GM18868 (cell line): ENCODE data around the gene LDHB.
"Not testable (repeated sequence)": the region's sequence is repeated elsewhere in the genome, so short reads cannot be mapped to it uniquely, and the experiment has no call there.

Experiments used
- ATAC-seq: cut with Tn5 transposase; IDR thresholded peaks from one replicate; pipeline ENCODE4 v1.9.1; 2021; ENCODE audit warnings: mild to moderate bottlenecking, moderate library complexity; ENCODE audit not compliant: unreplicated experiment

LDHB gene

DNA sequence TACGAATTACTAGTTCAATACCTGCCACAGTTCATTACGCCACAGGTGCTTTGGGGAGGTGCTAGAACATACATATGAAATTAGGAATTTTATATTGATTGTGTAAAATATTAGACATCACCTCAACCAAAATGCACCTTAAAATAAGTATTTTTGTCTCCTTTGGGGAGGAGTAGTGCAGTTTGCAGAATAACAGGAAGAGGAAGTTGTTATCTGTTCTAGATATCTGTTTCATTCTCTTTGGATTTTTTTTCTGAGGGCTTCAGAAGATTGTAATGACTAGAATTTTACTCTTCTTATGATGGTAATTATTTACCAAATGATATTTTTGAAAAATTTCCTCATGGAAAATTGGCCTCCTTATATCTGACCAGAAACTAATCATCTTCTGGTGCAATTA is 43.1 kb downstream of the LDHB start:
- ATAC-seq: no peak

DNA sequence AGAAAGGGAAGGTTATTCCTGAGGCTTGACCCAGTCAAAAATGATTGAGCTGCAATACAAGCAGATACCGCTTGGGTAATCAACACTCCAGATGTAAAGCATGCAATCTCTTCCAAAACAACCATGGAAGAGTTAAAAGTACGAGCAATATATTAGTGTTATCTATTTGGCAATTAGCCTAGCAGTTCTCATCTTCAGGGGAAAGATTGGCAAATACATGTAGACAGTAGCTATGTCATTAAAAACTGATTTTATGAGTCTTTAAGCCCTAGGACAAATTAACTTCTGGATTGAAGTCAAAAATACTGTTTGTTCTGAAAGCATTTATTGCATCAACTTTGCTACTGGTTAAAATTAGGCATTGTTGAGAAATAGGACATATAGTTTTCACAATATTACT is 43.7 kb downstream of the LDHB start:
- ATAC-seq: no peak

DNA sequence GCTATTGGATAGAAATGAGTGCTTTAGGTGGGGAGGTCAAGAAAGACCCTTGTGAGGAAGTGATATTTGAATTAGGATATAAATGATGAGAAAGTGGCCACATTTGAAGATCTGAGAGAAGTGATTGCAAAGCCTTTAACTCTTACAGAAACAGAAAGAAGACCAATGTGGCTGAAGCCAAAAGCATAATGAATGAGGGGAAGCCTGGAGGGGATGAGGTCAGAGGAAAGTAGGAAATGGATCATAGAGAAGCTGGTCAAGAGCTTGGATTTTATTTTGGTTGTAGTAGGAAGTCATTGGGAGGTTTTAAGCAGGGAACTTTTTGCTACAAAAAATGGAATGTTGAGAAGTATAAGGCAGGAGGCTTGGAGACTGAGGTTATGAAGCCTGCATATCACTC is 49.4 kb downstream of the LDHB start:
- no peak for ATAC-seq

DNA sequence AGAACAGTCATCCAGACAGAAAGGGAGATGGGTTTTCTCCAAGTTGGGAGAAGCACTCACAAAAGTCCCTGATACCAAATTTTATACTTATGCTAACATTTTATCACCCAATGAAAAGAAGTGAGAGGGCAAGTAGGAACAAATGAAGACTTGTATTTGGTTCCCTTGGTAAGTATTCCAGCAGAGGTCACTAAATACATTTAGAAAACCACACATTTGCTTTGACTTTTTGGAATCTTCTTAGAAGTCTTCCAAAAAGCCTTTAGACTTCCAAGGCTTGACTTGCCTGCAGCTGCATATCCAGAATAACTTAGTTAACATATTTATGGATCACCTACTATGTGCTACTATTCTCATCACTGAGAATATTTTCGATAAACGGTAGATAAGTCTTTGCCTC is 49.9 kb downstream of the LDHB start:
- ATAC-seq: no peak

DNA sequence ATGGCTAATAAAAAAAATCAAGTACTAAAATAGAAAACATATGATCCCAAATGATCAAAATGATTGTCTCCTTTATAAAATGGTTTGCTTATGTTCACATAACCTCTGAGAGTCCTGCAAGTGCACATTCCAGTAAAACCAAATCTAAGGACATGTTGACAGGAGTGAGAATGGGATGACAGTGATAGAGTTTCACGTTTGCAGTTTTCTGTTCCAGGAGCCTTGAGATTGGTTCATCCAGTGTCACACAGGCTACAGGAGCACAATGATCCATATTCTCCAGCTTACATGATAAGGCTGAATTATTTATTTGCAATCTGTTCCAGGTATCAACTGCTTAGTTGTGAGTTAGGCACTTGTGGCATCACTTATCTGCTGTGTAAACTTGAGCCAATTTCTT is 51.5 kb downstream of the LDHB start:
- ATAC-seq: no peak

DNA sequence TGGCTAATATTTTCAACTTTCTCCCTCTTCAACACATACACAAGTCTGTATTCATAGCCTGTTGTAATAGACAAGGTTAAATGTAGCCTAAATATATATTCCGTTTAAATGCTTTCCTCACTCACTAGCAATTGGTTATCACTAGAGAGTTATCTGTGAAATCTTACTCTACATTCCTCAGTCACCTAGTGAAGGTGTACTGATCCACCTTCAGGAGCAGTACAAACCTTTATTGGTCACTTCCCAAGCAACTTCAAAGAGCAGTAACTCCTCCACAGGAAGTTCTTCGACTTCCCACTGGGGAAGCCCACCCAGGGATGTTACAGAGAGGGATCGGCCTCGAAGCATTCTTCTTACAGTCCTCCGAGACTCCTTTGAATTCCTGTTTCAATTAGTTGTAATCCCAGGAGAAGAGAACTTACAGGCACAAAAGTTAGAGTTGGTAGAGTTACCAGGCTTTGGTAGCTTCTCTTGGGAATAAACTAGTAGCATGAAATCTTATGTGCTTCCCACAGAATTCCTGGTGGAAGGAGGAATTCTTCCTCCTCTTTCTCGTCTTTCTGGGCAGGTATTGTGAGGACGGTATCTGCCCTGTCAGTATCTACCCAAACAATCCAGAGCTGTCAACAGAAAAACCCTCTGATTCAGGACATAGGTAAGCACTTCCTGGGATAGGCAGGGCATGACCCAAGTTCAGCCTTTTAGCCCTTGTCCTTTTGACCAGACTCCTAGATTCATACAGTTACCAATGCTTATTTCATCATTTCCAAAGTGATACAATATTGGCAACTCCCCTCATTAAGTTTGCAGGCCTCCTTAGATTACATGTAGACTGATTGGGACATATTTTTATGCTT is 53.2 kb downstream of the LDHB start, which contains the start of gene GYS2:
TSS of gene GYS2 (minus strand) at position 603 of the 857 bp plus-strand sequence. CDS start at position 348, 255 bp downstream.
- no peak for ATAC-seq

DNA sequence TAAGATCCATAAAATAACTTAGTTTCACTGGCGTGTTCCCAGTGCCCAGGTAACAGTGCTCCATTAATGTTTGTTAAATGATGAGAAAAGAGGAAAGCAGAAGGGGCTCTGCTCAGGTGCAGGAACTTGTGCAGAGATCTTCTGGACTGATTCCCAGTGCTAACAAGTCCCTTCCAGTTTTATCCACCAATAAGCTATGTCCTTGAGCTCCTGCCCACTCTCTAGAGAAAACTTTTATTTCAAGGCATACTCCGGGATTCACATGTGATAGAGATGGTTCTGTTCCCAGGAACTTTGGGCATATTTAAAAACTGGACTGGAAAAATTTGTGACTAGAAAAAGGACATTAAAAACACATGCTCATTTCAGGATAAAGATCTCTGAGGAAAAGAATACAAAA is 54.9 kb downstream of the LDHB start:
- ATAC-seq: no peak

DNA sequence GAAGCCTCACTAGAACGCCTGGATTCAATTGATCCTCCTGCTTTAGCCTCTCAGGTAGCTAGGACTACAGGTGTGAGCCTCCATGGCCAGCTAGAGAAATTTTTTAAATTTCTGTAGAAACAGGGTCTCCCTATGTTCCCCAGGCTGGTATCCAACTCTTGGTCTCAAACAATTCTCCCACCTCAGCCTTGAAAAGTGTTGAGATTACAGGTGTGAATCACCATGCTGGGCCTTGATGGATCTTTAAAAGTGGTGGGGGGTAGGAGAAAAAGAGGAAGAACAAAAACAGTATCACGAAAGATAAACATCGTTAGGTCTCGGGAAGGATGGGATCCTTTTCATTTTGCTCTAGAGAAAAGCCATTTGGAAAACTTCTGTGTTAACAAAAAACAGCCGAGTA is 57.4 kb downstream of the LDHB start:
- no peak for ATAC-seq

DNA sequence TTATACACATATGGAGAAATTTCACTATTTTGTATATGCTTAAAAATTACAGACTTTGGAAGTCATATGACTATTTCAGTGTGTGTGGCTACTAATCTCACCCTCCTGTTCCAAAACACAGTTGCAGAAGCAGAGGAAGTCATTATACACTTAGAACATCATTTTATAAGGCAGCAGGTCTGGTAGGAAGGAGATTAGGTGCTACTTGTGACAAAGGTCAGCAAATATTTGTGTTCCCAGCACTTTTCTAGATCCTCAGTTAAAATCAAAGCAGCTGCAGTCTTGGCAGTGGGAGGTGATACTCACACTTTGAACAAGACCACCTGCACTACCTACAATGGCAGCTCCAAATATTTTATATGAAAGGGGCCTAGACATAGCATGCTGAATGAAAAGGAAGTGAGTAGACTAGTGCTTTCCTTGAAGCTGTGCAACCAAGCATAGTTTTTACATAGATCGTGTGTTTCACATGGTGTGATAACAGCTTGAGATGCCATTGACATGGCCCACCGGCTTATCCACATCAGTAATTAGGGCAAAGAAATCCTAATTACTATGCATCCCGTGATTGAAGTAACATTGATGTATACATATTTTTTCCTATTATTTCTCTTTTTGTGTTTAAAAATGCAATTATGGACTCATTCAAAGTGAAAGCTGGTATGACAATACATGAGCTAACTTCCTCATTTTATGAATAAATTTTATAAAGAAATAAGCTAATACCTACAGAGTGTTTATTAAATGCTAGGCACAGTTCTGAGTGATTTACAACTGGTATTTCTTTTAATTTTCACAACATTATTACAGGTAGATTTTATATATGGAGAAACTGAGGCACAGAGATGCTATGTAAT is 58.3 kb downstream of the LDHB start:
- ATAC-seq: peak; percentile 87

DNA sequence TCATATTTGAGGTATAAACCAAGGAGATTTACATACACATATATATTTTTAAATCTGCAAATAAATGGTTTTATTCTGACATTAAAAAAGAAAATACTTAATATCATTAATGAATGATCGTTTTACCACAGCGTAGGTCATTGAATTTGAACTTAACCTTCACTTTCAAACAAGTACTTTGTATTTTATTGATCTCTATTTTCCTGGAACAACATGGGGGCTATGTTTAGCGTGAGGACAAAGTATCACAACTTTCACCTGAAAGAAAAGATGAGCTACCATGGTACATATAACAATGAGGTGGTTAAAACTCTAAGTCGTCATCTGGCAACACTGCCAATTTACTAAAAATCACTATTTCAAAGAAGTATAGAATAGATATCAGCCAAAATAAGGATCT is 59.0 kb downstream of the LDHB start:
- no peak for ATAC-seq

DNA sequence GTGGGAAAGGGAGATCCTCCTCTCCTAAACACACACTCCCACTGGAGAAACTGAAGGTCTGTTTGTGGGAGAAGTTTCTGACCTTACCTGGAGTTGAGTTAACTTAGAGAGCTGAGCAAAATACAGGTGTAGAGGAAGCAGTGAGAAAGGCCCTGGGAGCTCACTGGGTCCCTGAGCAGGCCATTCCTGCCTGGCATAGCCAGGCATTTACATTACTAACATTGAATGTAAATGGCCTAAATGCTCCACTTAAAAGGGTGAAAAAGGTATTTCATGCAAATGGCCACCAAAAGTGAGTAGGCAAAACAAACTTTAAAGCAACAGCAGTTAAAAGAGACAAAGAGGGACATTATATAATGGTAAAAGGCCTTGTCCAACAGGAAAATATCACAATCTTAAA is 62.3 kb downstream of the LDHB start:
- not testable (repeated sequence) for ATAC-seq

DNA sequence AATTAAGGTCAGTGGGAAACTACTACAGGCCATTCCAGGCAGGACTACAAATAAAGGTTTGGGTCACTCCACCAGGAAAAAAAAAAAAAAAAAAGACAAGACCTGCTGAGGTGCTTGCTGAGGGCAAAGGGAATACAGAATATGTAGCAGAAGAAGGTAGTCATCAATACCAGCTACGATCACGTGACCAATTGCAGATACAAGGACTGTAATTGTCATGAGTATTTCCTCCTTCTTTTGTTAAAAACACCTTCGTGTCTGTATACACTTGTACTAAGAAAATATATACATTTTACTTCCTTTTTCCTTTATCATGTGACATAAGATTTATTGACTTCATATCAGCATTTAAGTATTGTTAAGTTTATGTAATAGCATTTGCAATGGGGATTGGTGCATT is 72.2 kb downstream of the LDHB start:
- ATAC-seq: no peak
